Inflammatory macrophage (primary cell): ENCODE results near the gene CHRNG.
"Not testable (repeated sequence)": the region's sequence is repeated elsewhere in the genome, so short reads cannot be mapped to it uniquely, and the experiment has no call there.

Experiments
- DNase-seq, 2 donors: peaks; one replicate each; pipeline ENCODE4 v3.0.0-alpha.2; 2020 to 2022

Gene CHRNG

DNA sequence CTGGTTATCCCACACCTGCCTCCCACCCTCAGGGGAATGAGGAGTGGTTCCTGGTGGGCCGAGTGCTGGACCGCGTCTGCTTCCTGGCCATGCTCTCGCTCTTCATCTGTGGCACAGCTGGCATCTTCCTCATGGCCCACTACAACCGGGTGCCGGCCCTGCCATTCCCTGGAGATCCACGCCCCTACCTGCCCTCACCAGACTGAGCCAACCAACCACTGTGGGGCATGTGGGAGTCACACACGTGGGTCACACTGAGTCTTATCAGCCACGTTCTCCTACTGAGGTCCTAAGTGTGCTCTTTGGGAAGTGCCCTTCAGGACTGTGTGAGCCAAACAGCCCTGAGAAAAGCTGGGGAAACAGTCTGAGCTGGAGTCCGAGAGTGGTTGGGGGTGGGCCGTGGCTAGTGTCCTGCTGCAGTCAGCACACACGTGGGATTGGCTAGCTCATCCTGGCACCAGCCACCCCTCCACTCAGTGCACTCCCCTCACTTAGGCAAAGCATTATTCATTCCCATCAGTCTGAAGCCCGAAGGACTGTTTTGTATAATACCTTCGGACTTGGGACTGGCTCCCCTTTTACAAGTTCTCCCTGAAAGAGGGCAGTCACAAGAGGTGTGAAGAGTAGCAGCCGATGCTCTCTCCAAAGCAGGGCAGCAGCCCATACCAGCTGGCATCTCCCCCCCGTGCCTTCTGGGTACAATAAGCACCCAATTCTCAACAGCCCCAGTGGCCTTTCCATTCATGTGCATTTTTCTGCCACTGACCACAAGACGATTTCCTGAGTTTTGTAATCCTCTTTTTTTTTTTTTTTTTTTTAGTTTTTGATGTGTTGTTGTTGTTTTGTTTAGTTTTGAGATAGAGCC is 6.3 kb downstream of the CHRNG start:
- DNase-seq: peak in 1 of 2 donors; percentile 28

DNA sequence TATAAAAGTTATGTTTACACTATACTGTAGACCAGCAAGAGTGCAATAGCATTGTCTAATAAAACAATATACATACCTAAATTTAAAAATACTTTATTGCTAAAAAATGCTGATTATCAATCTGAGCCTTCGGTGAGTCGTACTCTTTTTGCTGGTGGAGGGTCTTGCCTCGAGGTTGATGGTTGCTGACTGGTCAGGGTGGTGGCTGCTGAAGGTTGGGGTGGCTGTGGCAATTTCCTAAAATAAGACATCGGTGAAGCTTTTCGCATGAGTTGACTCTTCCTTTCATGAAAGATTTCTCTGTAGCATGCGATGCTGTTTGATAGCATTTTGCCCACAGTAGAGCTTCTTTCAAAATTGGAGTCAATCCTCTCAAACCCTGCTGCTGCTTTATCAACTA is 8.5 kb downstream of the CHRNG start:
- DNase-seq: no peak

DNA sequence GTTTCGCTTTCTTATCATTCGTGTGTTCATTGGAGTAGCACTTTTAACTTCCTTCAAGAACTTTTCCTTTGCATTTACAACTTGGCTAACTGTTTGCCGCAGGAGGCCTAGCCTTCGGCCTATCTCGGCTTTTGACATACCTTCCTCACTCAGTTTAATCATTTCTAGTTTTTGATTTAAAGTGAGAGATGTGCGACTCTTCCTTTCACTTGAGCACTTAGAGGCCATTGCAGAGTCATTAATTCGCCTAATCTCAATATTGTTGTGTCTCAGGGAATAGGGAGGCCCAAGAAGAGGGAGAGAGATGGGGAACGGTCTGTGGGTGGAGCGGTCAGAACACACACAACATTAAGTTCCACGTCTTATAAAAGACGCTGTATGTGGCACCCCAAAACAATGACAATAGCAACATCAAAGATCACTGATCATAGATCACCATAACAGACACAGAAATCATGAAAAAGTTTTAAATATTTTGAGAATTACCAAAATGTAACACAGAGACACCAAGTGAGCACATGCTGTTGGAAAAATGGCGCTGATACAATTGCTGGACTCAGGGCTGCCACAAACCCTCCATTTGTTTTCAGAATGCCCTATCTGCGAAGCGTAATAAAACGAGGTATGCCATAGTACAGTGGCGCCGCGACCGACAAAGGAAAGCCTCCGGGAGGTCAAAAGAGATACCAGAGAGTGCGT is 10.3 kb downstream of the CHRNG start:
- DNase-seq: no peak

DNA sequence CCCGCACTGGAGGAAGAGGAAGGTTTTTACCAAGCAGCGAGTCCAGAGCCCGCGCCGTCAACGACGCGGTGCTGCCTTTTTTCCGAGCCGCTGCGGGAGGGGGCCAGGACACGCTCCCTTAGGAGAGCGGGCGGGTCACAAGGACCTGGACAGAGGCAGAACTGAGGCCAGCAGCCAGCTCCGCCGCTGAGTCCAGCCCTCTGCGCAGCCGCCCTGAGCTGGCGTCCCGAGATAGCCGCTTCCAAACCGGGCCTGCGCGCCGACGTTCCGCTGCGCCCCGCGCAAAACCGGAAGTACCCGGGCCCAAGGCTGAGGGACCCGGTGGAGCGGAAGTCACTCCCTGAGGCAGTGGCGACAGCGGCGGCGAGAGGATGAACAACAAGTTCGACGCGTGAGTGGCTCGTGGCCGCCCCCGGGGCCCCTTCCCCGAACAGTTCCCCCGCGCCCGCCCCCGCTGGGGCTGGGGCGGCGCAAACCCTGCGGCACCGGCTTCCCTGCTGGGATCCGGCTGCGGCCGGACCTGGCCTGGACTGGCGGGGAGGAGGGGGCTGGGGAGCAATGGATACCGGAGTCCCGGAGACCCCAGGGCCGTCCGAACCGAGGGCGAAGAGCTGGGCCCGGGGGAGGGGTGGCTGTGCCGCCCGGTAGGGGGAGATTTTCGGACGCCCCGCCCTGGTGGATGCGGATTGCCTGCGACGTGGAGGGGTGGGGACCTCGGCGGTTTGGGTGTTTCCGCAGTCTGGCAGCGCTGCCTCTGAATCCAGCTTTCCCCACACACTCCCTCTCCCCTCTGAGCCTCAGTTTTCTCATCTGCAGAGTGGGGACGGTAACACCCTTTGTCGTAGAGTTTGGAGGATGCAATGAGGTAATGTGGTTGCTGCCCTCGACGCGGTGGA is 11.1 kb downstream of the CHRNG start, which contains the start of the genes EIF4E2 and TIGD1:
TSS of gene EIF4E2 (plus strand) at position 336 of the 896 bp plus-strand sequence. CDS start at position 372, 36 bp downstream.
TSS of gene TIGD1 (minus strand) at position 204 of the 896 bp plus-strand sequence. CDS start 675 bp downstream, outside the sequence.
- DNase-seq: peak; percentile 94 to 97

DNA sequence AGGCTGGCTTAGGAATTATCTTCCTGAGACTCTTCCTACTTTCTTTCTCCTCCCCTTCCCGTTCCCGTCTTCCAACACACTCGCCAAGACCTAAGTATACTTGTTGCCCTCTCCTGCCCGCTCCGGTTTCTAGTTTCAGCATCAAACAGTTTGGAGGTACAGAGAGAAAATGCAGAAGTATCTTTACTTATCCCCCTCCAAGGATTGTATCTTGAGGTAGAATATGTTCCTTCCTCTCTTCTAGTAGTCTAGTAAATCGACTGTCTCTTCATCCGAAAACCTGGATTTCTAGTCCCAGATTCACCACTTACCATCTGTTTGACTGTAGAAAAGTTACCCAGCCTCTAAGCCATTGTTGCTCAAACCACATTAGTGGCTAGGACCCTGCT is 11.8 kb downstream of the CHRNG start:
- peak in 1 of 2 donors; percentile 15 for DNase-seq

GRCh38 chr2:232551776-232552175 is 12.3 kb downstream of the CHRNG start:
- DNase-seq: no peak

DNA sequence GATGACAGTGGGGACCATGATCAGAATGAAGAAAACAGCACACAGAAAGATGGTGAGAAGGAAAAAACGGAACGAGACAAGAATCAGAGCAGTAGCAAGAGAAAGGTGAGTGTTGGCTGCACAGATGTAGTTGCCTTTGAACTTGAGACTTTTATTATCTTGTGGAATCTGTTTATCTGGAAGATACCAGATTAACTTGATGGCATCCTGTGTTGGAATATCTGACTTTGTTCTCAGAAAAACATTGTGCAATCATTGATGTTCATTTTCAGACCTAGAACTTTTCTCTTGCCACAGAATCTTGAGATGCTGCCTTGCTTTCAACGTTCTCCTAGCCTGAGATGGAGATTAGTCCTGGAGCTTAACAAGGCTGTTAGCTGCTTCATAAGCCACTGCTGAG is 16.9 kb downstream of the CHRNG start:
- DNase-seq: no peak

GRCh38 chr2:232562515-232563151 is 23.1 kb downstream of the CHRNG start:
- peak; percentile 43 to 53 for DNase-seq

GRCh38 chr2:232563580-232563979 is 24.1 kb downstream of the CHRNG start:
- no peak for DNase-seq

- DNase-seq: no peak
Observed at GRCh38 chr2:232567721-232568120, 28.2 kb downstream of the CHRNG start.

DNA sequence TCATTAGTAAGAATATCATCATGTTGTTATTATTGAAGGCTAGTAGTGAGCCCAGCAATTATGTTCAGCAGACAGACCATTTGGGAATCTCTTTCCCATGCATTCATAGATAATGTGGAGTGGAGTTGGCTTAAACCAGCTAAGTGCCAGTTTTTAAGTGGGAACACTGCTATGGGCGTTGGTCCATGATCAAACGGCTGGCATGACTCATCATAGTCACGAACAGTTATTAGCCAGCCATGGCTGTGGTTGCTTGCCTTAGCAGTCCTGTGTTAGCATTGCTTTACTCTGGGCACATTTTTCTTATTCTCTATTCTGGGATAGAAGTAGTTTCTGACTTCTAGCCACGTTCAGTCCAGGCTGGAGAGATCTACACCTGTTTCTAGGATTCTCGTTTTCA is 28.7 kb downstream of the CHRNG start:
- peak; percentile 58 to 66 for DNase-seq

DNA sequence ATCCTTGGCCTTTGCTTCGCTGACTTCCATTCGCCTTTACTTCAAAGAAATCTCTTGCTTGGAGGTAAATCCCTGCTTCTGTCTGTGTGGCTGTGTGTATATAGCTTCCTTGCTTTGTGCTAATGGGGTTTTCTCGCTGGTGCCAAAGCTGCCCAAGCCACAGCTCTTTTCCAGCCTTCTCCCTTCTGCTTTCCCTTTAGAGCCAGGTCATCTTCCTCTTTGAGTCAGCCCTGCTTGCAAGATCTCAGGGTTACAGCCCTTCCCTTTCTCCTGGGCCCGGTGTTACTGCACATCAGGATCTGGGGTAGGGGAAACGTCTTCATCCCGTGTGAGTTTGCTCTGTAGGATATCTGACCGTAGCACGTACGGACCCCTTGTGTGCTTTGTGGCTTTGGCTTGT is 30.0 kb downstream of the CHRNG start:
- peak; percentile 13 to 47 for DNase-seq

DNA sequence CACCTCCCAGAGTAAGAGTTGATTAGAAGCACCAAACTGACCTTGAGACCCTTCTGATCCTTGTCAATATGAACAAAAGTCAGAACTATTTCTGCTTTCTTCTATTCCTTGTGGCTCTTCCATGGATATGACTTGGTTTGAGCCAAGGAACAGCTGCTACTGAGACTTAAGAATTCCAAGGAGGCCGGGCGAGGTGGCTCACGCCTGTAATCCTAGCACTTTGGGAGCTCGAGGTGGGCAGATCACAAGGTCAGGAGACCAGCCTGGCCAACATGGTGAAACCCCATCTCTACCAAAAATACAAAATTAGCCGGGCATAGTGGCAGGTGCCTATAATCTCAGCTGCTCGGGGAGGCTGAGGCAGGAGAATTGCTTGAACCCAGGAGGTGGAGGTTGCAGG is 31.0 kb downstream of the CHRNG start:
- not testable (repeated sequence) for DNase-seq

GRCh38 chr2:232571026-232571474 is 31.6 kb downstream of the CHRNG start:
- no peak for DNase-seq

DNA sequence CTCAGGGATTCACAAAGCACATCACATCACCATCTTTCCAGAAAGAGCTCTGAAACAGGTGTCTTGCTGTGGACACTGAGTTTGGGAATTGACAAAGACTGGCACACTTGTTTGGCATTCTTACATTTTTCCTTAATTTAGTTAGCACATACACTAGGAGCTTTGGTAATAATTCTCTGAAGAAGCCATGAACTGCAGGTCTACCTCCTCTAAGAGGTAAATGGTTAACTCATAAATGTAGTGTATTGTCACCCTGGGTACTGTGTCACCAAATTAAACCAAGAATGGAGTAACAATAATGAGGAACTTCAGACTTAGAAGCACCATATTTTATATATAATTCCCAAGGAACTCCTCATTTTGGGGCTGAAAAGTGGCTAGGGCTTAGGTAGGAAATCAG is 33.5 kb downstream of the CHRNG start:
- no peak for DNase-seq

DNA sequence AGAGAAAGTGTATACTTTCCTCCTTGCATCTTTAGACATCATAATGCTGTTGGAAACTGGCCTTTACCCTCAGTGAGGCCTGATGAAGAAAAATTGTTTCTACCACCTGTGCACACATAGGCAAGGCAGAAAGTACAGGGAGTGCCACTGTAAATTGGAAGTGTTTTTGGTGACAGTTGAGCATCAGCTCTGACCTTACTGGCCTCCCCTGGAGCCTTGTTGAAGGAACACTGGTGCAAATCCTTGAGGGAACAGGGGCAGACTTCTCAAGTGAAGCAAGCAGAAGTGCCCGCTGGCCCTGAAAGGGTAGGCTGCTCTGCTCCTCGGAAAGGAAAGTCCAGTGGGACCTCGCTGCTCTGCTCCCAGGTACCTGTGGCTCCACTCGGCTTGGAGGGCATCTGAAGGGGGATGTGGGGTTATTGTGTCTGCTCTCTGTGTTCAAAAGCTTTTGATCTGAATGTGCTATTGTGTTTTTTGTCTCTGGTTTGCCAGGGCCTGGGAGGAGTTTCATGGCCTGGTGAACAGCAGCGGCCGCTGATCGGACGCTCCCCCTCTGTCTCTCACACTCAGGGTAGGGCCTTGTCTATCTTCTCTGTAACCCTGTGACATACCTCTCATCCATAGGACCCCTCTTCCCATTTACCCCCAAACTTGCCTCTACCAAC is 34.4 kb downstream of the CHRNG start:
- DNase-seq: no peak

DNA sequence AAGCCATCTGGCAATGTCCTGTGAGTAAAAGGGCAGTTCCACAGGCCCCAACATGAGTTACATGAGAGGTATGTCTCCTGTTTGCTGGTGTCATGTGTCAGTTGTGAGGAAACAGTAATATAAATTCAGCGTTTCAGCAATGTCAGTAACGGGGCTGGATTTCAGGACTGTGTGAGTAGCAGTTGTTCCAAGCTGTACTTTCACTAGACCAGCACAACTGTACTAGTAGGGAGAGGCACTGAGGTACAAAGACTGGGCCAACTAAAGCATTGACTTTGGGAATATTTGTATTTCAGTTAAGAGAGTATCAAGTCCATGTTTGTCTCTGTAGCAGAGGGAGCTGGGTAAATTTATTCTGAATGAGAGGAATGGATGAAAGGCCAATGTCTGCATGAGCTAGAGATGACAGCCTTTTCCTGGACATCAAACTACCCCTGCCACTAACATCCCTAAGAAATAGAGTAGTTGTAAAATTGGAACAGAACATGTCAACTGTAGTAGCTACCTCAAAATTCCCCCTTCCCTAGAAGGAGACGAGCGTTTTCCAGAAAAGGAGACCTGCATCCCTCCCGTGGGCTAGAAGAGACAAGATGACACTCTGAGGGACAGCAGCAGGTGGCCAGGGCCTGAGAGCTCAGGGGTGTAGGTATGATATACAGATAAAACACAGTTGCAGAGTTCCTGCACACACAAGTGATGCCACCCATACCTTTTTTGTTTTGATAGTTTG is 35.3 kb downstream of the CHRNG start:
- no peak for DNase-seq

- no peak for DNase-seq
Observed at GRCh38 chr2:232575404-232575746, 35.9 kb downstream of the CHRNG start.

DNA sequence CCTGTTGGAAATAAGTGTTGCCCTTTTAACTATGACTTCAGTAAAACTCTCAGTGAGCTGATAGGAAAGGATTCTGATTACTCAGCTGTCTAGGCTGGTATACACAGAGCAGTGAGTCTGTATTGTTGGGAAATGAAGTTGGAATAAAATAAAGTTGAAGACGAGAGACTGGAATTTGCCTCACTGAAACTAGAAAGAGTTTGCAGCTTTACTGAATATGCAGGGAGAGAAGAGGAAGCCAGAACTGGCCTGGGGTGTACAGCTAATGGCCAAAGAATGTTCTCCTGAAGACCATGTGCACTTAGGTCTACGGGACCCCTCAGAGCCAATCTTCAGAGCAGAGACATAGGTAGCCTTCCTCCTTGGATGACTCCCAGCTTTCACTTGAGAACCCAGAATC is 37.5 kb downstream of the CHRNG start:
- DNase-seq: no peak

DNA sequence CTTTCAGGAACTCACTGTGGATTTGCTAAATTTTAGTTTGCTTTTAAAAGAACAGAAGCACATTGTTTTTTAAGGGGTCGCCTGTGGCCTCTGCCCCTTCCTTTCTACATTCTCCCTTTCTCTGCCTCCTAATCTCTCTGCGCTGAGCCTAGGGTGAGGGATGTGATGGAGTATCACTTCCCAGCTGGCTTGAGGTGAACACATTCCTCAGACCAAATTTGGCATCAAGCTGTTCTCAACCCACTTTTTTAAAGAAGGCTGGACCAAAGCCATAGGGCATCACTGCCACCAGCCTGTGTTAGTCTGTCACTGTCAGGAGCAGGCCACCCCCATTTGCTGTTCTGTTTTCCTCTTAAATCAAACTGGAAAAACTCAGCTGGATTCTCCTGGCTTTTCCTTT is 38.3 kb downstream of the CHRNG start:
- no peak for DNase-seq

DNA sequence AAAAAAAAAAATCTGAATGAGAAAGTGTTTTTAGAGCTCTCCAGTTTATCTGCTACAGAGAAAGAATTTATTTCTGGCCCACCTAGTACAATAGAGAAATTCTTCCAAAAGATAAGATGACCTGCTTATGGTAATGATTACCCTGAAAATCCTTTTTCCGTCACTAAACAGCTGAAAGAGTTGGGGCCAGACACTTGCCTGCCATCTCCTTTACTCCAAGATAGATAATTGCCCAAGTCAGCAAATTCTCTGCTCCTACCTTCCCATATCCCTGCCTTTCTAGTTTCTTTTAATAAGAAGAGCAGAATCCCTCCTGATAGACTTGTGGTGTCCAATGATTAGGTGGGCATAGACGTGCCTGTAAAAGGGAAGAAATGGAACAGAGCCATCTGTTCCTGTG is 39.1 kb downstream of the CHRNG start:
- no peak for DNase-seq
